ENCODE measurements around the gene ARHGAP29. TPM values are rescaled to one million over a fixed set of nuclear protein-coding genes. Genes with fewer than 3 reads are reported as not detected.

The ARHGAP29 gene, protein sequence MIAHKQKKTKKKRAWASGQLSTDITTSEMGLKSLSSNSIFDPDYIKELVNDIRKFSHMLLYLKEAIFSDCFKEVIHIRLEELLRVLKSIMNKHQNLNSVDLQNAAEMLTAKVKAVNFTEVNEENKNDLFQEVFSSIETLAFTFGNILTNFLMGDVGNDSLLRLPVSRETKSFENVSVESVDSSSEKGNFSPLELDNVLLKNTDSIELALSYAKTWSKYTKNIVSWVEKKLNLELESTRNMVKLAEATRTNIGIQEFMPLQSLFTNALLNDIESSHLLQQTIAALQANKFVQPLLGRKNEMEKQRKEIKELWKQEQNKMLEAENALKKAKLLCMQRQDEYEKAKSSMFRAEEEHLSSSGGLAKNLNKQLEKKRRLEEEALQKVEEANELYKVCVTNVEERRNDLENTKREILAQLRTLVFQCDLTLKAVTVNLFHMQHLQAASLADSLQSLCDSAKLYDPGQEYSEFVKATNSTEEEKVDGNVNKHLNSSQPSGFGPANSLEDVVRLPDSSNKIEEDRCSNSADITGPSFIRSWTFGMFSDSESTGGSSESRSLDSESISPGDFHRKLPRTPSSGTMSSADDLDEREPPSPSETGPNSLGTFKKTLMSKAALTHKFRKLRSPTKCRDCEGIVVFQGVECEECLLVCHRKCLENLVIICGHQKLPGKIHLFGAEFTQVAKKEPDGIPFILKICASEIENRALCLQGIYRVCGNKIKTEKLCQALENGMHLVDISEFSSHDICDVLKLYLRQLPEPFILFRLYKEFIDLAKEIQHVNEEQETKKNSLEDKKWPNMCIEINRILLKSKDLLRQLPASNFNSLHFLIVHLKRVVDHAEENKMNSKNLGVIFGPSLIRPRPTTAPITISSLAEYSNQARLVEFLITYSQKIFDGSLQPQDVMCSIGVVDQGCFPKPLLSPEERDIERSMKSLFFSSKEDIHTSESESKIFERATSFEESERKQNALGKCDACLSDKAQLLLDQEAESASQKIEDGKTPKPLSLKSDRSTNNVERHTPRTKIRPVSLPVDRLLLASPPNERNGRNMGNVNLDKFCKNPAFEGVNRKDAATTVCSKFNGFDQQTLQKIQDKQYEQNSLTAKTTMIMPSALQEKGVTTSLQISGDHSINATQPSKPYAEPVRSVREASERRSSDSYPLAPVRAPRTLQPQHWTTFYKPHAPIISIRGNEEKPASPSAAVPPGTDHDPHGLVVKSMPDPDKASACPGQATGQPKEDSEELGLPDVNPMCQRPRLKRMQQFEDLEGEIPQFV
- total RNA-seq (22.3 and 22.4 TPM in 2 replicates), polyA plus RNA-seq (9.6 and 22.3 TPM in 2 replicates)

DNA sequence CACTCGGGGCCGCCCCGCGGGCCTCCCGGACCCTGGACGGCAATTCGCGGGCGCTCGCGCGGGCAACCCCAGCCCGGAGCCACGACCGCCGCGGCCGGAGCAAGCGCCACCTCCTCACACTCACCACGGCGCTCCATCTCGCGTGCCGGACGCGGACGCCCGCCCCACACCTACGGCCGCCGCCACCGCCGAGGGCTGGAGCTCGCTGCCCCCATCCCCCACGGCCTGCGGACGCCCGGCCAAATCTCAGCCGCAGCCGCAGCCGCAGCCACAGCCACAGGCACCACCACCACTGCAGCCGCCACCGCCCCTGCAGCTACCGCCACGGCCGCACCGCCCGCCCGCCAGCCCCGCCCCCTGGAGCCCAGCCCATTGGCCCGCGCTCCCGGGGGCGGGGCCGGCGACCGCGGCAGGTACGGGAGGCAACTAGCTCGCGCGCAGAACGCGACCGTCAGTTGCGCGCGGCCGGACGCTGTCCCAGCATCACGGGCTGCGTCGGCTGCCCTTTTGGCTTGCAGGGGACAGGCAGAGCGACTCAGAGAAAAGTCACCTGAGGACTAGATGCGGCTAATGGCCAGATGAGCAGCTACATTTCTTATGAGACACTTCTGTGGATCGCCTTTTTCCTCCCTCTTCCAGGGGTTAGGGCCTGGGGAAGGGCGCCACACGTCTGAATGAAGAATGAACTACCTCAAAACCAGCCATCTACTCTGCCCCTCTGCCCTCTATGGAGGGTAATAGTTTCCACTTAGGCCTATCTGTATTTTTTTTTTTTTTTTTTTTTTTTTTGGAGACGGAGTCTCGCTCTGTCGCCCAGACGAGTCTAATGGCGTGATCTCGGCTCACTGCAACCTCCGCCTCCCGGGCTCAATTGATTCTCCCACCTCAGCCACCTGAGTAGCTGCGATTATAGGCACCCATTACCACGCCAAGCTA is at the start of gene ARHGAP29:
Gene ARHGAP29 (minus strand): TSS at position 294 of the 936 bp plus-strand sequence. CDS start 5,973 bp downstream, outside the sequence.
- Histone ChIP-seq H3K36me3 (replicated peaks; ENCODE audit: insufficient read depth, low read depth) (no peaks in the 10 kb centered on the region), H3K27me3 (peaks cover 5% of the 10 kb centered on the region)

DNA sequence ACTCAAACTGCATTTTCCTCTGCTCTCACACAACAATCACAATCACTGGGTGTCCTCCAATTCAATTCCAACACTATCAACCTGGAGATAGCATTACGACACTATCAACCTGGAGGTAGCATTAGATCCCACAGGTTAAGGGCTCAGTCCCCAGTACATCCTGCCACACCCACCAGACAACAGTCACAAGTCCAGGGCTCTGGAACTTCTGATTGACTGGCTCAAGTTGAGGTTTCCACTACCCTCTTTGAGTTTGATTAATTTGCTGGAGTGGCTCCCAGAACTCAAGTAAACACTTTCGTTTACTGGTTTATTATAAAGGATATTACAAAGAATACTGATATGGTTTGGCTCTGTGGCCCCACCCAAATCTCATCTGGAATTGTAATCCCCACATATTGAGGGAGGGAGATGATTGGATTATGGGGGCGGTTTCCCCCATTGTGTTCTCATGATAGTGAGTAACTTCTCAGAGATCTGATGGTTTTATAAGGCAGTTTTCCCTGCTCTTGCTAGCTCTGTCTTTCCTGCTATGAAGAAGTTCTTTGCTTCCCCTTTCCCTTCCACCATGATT is 49.6 kb upstream of the ARHGAP29 start:
- no peak overlapping the region for H2AFZ ChIP-seq
- no peak overlapping the region for H3K4me2 ChIP-seq
- no peaks in the 10 kb centered on the region for H4K20me1 ChIP-seq (ENCODE audit: insufficient read depth, poor library complexity, severe bottlenecking)
- H3K79me2 ChIP-seq = no peaks in the 10 kb centered on the region
- no peak overlapping the region for H3K4me3 ChIP-seq
- H3K27ac ChIP-seq = no peak overlapping the region
- 91% methylated on average over 3 of the region's 3 CpGs for WGBS (ENCODE audit: low lambda C conversion rate, missing lambda C conversion rate)
- no peaks in the 10 kb centered on the region for H3K9me3 ChIP-seq (ENCODE audit: low read depth)
- TF ChIP-seq, protein P1, sequence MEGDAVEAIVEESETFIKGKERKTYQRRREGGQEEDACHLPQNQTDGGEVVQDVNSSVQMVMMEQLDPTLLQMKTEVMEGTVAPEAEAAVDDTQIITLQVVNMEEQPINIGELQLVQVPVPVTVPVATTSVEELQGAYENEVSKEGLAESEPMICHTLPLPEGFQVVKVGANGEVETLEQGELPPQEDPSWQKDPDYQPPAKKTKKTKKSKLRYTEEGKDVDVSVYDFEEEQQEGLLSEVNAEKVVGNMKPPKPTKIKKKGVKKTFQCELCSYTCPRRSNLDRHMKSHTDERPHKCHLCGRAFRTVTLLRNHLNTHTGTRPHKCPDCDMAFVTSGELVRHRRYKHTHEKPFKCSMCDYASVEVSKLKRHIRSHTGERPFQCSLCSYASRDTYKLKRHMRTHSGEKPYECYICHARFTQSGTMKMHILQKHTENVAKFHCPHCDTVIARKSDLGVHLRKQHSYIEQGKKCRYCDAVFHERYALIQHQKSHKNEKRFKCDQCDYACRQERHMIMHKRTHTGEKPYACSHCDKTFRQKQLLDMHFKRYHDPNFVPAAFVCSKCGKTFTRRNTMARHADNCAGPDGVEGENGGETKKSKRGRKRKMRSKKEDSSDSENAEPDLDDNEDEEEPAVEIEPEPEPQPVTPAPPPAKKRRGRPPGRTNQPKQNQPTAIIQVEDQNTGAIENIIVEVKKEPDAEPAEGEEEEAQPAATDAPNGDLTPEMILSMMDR (IDR thresholded peaks at IDR 0.05; ENCODE audit: poor library complexity) = no peak
- TF ChIP-seq EZH2 (IDR thresholded peaks at IDR 0.05; ENCODE audit: borderline replicate concordance) (no peak), EZH2phosphoT487 (IDR thresholded peaks at IDR 0.05; ENCODE audit: low read depth, severe bottlenecking, unreplicated experiment) (no peak)
- no peaks in the 10 kb centered on the region for H3K4me1 ChIP-seq (ENCODE audit: insufficient read depth)
- H3K9me2 ChIP-seq (replicated peaks; ENCODE audit: insufficient read depth) = no peaks in the 10 kb centered on the region
- no peaks in the 10 kb centered on the region for H3K27me3 ChIP-seq
- DNase-seq (ENCODE audit: low spot score) = no peak
- no peaks in the 10 kb centered on the region for H3K36me3 ChIP-seq (replicated peaks; ENCODE audit: insufficient read depth, low read depth)

More for the DNA sequence above, at the start of gene ARHGAP29:
- H3K79me2 ChIP-seq = peaks cover 68% of the 10 kb centered on the region
- H3K9me2 ChIP-seq (replicated peaks; ENCODE audit: insufficient read depth) = no peaks in the 10 kb centered on the region
- H3K4me1 ChIP-seq (ENCODE audit: insufficient read depth) = no peaks in the 10 kb centered on the region
- no peaks in the 10 kb centered on the region for H3K9me3 ChIP-seq (ENCODE audit: low read depth)
- 7% methylated on average over 61 of the region's 88 CpGs for WGBS (ENCODE audit: low lambda C conversion rate, missing lambda C conversion rate)
- no peaks in the 10 kb centered on the region for H4K20me1 ChIP-seq (ENCODE audit: insufficient read depth, poor library complexity, severe bottlenecking)
- peak; percentile 94 for DNase-seq (ENCODE audit: low spot score)
- peak within 1 kb of the TSS; percentile 49 for H3K4me3 ChIP-seq
- TF ChIP-seq EZH2phosphoT487 (IDR thresholded peaks at IDR 0.05; ENCODE audit: low read depth, severe bottlenecking, unreplicated experiment) = no peak
- TF ChIP-seq, protein P1 (IDR thresholded peaks at IDR 0.05; ENCODE audit: poor library complexity) = peak; percentile 33
- peak within 1 kb of the TSS; percentile 82 for H3K27ac ChIP-seq
- H3K4me2 ChIP-seq = peak within 1 kb of the TSS; percentile 85
- peak within 1 kb of the TSS; percentile 83 for H2AFZ ChIP-seq
